GM18507 (cell line): ENCODE data around the gene CBX6.

ENCODE experiments used
- DNase-seq: peaks from one replicate; pipeline ENCODE4 v3.0.0; 2011; ENCODE audit warnings: low read depth; ENCODE audit not compliant: insufficient read length; ENCODE audit errors: extremely low spot score
- FAIRE-seq: peaks from 2 replicates; lab custom pipeline; 2011; peaks lifted over from hg19 to GRCh38; lab: Jason Lieb, UNC

CBX6 gene

DNA sequence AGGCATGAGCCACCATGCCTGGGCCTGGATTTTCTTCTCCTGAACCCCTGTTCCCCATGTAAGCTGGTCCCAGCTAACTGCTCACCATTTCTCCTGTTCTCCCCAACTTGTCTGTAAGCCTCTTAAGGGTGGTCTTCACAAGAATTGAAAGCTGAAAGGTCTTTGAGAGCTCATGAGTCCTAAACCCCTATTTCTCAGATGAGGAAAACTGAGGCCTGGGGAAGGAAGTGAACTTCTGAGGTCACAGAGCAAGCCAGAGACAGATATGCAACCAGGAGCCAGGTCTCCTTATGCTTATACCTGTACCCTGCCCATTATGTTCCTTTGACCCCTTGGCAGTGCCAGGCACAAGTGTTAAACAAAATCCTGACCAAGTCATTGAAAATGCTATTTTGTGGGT lies 44.5 kb downstream of the CBX6 start:
- no peak for FAIRE-seq
- no peak for DNase-seq

GRCh38 chr22:38826801-38827200 lies 45.2 kb downstream of the CBX6 start:
- no peak for FAIRE-seq

GRCh38 chr22:38826386-38826785 lies 45.6 kb downstream of the CBX6 start:
- FAIRE-seq (no peak), DNase-seq (no peak)

More at GRCh38 chr22:38826801-38827200, 45.2 kb downstream of the CBX6 start:
- DNase-seq = no peak

GRCh38 chr22:38824585-38824984 lies 47.4 kb downstream of the CBX6 start:
- DNase-seq (peak; percentile 32), FAIRE-seq (peak; percentile 61)

DNA sequence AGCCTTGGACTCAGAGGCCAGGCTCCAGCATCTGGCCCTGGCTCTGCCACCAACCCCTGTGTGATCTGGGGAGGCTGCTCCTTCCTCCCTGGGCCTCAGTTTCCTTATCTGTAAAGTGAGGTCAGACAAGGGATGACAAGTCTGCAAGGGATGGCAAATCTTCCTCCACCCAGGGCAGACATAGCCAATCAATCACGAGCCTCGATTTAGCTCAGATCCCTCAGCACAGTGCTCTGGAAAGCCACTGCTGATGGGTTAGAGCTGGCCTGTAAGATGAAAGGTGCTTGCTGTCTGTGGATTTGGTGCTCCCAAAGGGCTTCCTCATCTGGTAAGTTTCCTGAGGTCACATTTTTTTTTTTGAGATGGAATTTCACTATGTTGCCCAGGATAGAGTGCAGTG lies 48.4 kb downstream of the CBX6 start:
- DNase-seq (no peak), FAIRE-seq (no peak)

DNA sequence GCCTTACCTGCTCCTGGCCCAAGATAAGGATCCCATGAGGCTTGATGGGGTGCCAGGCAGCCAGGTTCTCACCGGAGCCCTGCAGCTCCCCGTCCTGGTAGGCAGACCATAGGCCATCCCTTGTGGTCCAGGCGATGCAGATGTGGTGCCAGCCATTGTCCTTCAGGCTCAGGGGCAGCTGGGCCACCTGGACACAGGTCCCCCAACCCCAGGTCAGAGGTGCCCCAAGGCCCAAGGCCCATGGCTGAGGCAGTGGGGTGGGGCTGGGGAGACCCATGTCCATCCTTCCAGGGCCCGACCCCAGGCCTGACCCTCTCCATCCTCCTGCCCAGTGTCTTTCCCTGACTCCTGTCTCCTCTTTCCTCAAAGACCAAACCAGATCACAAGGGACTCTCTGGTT lies 48.9 kb downstream of the CBX6 start:
- FAIRE-seq (no peak), DNase-seq (no peak)

GRCh38 chr22:38820020-38820419 lies 52.0 kb downstream of the CBX6 start:
- DNase-seq (no peak), FAIRE-seq (no peak)

GRCh38 chr22:38819387-38819940 lies 52.6 kb downstream of the CBX6 start:
- no peak for FAIRE-seq
- no peak for DNase-seq

- DNase-seq = no peak
- no peak for FAIRE-seq
Observed at GRCh38 chr22:38817196-38817595, 54.8 kb downstream of the CBX6 start.

- no peak for FAIRE-seq
- no peak for DNase-seq
Observed at GRCh38 chr22:38815842-38816241, 56.2 kb downstream of the CBX6 start.
